ENCODE results near the gene PRKAG3.

GRCh38 chr2:218823196-218823855 is 8.3 kb downstream of the PRKAG3 start:
- TF ChIP-seq CEBPB (tag; IDR thresholded peaks at IDR 0.05) (no peak), PHF20 (IDR thresholded peaks at IDR 0.05; ENCODE audit: partially characterized antibody) (no peak), PRDM10 (IDR thresholded peaks at IDR 0.05; ENCODE audit: partially characterized antibody) (no peak), RBM17 (IDR thresholded peaks at IDR 0.05; ENCODE audit: borderline replicate concordance, low read depth, low read length) (no peak)
- TF ChIP-seq, protein P1, sequence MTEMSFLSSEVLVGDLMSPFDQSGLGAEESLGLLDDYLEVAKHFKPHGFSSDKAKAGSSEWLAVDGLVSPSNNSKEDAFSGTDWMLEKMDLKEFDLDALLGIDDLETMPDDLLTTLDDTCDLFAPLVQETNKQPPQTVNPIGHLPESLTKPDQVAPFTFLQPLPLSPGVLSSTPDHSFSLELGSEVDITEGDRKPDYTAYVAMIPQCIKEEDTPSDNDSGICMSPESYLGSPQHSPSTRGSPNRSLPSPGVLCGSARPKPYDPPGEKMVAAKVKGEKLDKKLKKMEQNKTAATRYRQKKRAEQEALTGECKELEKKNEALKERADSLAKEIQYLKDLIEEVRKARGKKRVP (CRISPR knock-in tag; IDR thresholded peaks at IDR 0.05): no peak

Data from K562 (cell line).